B cell (primary cell): ENCODE measurements around the gene ZNF846. TPM values are rescaled to one million over a fixed set of nuclear protein-coding genes. Genes with fewer than 3 reads are reported as not detected.
"Not testable (repeated sequence)": the region's sequence is repeated elsewhere in the genome, so short reads cannot be mapped to it uniquely, and the experiment has no call there.

Experiments
- ATAC-seq: fragments of 200-7000 bp; cut with Tn5 transposase; one replicate; pipeline ENCODE4 v1.10.0; 2021; ENCODE audit warnings: low read depth, mild to moderate bottlenecking, moderate number of reproducible peaks, moderate library complexity
- CTCF ChIA-PET: fragments of 350-600 bp; sonication (Branson Sonifier 250); formaldehyde crosslinking; loops from one replicate; lab custom pipeline; 2021; ENCODE audit warnings: antibody characterized with exemption, inconsistent platforms; lab: Charles Lee
- POLR2A ChIA-PET: fragments of 350-600 bp; sonication (Branson Sonifier 250); formaldehyde crosslinking; loops from one replicate; lab custom pipeline; 2021; ENCODE audit warnings: antibody characterized with exemption; lab: Charles Lee
- DNase-seq: peaks from one replicate; pipeline ENCODE4 v3.0.0; 2013
- H2AFZ ChIP-seq: 2 replicates; pipeline ENCODE4 v1.6.1; 2012; ENCODE audit warnings: mild to moderate bottlenecking, low read depth, low read length; ENCODE audit not compliant: insufficient read depth, poor library complexity, severe bottlenecking
- H3K27ac ChIP-seq, 2 donors: 1 replicate in 1 of 2; 2 replicates in 1 of 2; pipeline ENCODE4 v1.5.1; 2012 to 2013; ENCODE audit warnings: low read length in 2 of 2, mild to moderate bottlenecking in 2 of 2, moderate library complexity in 1 of 2
- H3K27me3 ChIP-seq, 4 experiments: fragments of 200-600 bp in 1 of 4; sonication (generic) in 1 of 4; replicated peaks in 1 of 4; 1 replicate in 2 of 4; 2 replicates in 2 of 4; pipeline versions ENCODE4 v1.6.1 to v1.7.0; 2013 to 2016; ENCODE audit warnings: low read length in 3 of 4, mild to moderate bottlenecking in 2 of 4, mixed read lengths in 1 of 4, moderate library complexity in 1 of 4; ENCODE audit not compliant: insufficient read depth in 4 of 4, control insufficient read depth in 3 of 4; ENCODE audit errors: control extremely low read depth in 1 of 4
- H3K36me3 ChIP-seq, 2 experiments: replicated peaks in 1 of 2; 1 replicate in 1 of 2; 2 replicates in 1 of 2; pipeline versions ENCODE4 v1.6.1 to v1.7.1; 2013; ENCODE audit warnings: low read length in 1 of 2; ENCODE audit not compliant: insufficient read depth in 2 of 2, control insufficient read depth in 1 of 2; ENCODE audit errors: control extremely low read depth in 1 of 2, extremely low read depth in 1 of 2
- H3K4me1 ChIP-seq, 2 donors: fragments of 200-600 bp in 1 of 2; sonication (generic) in 1 of 2; 1 replicate in 1 of 2; 2 replicates in 1 of 2; pipeline versions ENCODE4 v1.5.1 to v1.6.1; 2013 to 2017; ENCODE audit warnings: low read length in 2 of 2; ENCODE audit not compliant: control insufficient read depth in 2 of 2, insufficient read depth in 2 of 2
- H3K4me2 ChIP-seq: replicated peaks from 2 replicates; pipeline ENCODE3; 2012; ENCODE audit warnings: mild to moderate bottlenecking, low read depth, low read length; ENCODE audit not compliant: poor library complexity, severe bottlenecking
- H3K4me3 ChIP-seq, 5 experiments: fragments of 200-600 bp in 1 of 5; sonication (generic) in 1 of 5; 1 replicate in 3 of 5; 2 replicates in 2 of 5; pipeline versions ENCODE4 v1.5.1 to v1.7.0; 2011 to 2016; ENCODE audit warnings: low read length in 4 of 5, mild to moderate bottlenecking in 4 of 5, low read depth in 2 of 5, control low read depth in 1 of 5, moderate library complexity in 1 of 5; ENCODE audit not compliant: insufficient read depth in 1 of 5; ENCODE audit errors: control extremely low read depth in 1 of 5, extremely low read depth in 1 of 5
- H3K79me2 ChIP-seq: fragments of 200-600 bp; sonication (generic); one replicate; pipeline ENCODE4 v1.6.0; 2016; ENCODE audit warnings: low read length; ENCODE audit not compliant: control insufficient read depth, insufficient read depth
- H3K9ac ChIP-seq: fragments of 200-600 bp; sonication (generic); 2 replicates; pipeline ENCODE4 v1.6.1; 2017; ENCODE audit warnings: mild to moderate bottlenecking, low read length, moderate library complexity
- H3K9me3 ChIP-seq, 3 donors: one replicate each; pipeline versions ENCODE4 v1.6.1 to v1.7.1; 2013; ENCODE audit warnings: low read length in 2 of 3; ENCODE audit not compliant: control insufficient read depth in 2 of 3, insufficient read depth in 1 of 3; ENCODE audit errors: control extremely low read depth in 1 of 3
- H4K20me1 ChIP-seq: 2 replicates; pipeline ENCODE4 v1.6.0; 2012; ENCODE audit warnings: mild to moderate bottlenecking, low read length; ENCODE audit not compliant: insufficient read depth, control insufficient read depth, poor library complexity, severe bottlenecking
- H3K27ac Mint-ChIP-seq: one replicate; pipeline ENCODE4 v1.8.0; 2021; ENCODE audit warnings: mixed read lengths
- H3K27me3 Mint-ChIP-seq: one replicate; pipeline ENCODE4 v1.8.0; 2021; ENCODE audit warnings: mixed read lengths
- H3K4me1 Mint-ChIP-seq: one replicate; pipeline ENCODE4 v1.8.0; 2021; ENCODE audit warnings: mixed read lengths
- H3K4me3 Mint-ChIP-seq: one replicate; pipeline ENCODE4 v1.8.0; 2021; ENCODE audit warnings: mixed read lengths
- H3K9me3 Mint-ChIP-seq: one replicate; pipeline ENCODE4 v1.8.0; 2022; ENCODE audit warnings: mixed read lengths; ENCODE audit not compliant: insufficient read depth
- EZH2 ChIP-seq: IDR thresholded peaks from 2 replicates; pipeline ENCODE4 v1.6.1; 2012; ENCODE audit warnings: borderline replicate concordance, low read depth, mild to moderate bottlenecking, moderate library complexity, low read length; ENCODE audit not compliant: insufficient read depth, poor library complexity, severe bottlenecking
- WGBS: methylation state at CpG from one replicate; pipeline ENCODE4 v1.1.5; 2013; ENCODE audit warnings: missing lambda C conversion rate; ENCODE audit not compliant: insufficient coverage; 5-methylcytosine and 5-hydroxymethylcytosine counted together
- intact Hi-C: fragments of 100-400 bp; cut with micrococcal nuclease; formaldehyde crosslinking; loops from one replicate; pipeline ENCODE4 v1.10.0; 2022
- polyA plus RNA-seq: library from polyadenylated mRNA; depleted of rRNA; stranded (reverse); fragments of >200 nt; gene quantifications from 2 replicates; pipeline ENCODE4 v1.2.3, GENCODE V29; 2012
- total RNA-seq, 2 donors: library from RNA; stranded (reverse); fragments of 120-200 nt in 1 of 2; gene quantifications; 1 replicate in 1 of 2; 2 replicates in 1 of 2; pipeline versions ENCODE4 v1.2.3 to v1.2.4, GENCODE V29; 2013 to 2022
- TF ChIP-seq, protein P1 (sequence below): fragments of 200-600 bp; IDR thresholded peaks from one replicate; pipeline ENCODE4 v1.8.0; 2022; ENCODE audit warnings: antibody characterized with exemption, mild to moderate bottlenecking

Gene ZNF846
- total and polyA plus RNA-seq, 2 donors (not counting 1 experiment from before 2014, with no cell fraction given), result 8.8 to 18.2 TPM

DNA sequence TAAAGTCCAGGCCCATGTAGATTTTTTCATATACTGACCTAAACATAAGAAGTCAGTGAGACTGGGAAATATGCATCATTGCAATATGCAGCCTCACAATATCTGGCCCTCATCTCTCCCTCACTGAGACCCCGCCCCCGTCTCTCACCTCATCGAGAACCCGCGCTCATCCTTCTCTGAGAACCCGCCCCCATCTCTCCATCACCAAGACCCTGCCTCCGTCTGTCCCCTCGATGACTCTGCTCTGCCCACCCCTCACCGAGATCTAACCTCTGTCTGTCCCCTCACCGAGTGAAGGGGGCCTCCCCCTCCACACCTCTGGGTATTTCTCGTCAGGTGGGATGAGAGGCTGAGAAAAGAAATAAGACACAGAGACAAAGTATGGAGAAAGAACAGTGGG is 20.5 kb upstream of the ZNF846 start:
- H3K27ac Mint-ChIP-seq, result no peak overlapping the region
- CTCF ChIA-PET, result interaction anchor here (0.8 kb wide), 1 partner anchor 202 kb away, joined by 3 read pairs; no protein-coding TSS in a partner anchor
- POLR2A ChIA-PET, result interaction anchor here (0.7 kb wide), 1 partner anchor 1431 kb away, joined by 3 read pairs; no protein-coding TSS in a partner anchor

DNA sequence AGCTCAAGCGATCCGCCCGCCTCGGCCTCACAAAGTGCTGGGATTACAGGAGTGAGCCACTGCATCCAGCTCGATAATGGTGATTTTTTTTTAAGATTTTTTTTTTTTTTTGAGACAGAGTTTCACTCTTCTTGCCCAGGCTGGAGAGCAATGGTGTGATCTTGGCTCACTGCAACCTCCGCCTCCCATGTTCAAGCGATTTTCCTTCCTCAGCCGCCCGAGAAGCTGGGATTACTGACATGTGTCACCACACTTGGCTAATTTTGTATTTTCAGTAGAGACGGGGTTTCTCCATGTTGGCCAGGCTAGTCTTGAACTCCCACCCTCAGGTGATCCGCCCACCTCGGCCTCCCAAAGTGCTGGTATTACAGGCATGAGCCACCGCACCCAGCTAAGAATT is 20.1 kb upstream of the ZNF846 start:
- DNase-seq, H3K9me3 Mint-ChIP-seq, H3K27me3 ChIP-seq, H3K9me3 ChIP-seq, H4K20me1 ChIP-seq, H3K27ac Mint-ChIP-seq, H3K9ac ChIP-seq, H3K4me3 ChIP-seq, intact Hi-C loops, H3K27me3 Mint-ChIP-seq, H3K4me2 ChIP-seq, H2AFZ ChIP-seq, ATAC-seq, H3K27ac ChIP-seq, H3K79me2 ChIP-seq, H3K36me3 ChIP-seq, H3K4me3 Mint-ChIP-seq: not testable (repeated sequence)
- peaks cover 8 to 29% of the 10 kb centered on the region in 2 donors for H3K4me1 ChIP-seq
- POLR2A ChIA-PET, result interaction anchor here (0.6 to 0.7 kb wide), 3 partner anchors 170 to 1481 kb away, joined by 3 to 4 read pairs (median 3); no protein-coding TSS in a partner anchor
- CTCF ChIA-PET, result interaction anchor here (0.8 kb wide), 1 partner anchor 202 kb away, joined by 3 read pairs; no protein-coding TSS in a partner anchor
- peaks cover 30% of the 10 kb centered on the region for H3K4me1 Mint-ChIP-seq
- WGBS, result 99% methylated on average over 7 of the region's 13 CpGs

More for the DNA sequence above, 20.5 kb upstream of the ZNF846 start:
- no peak for TF ChIP-seq EZH2
- TF ChIP-seq, protein P1, sequence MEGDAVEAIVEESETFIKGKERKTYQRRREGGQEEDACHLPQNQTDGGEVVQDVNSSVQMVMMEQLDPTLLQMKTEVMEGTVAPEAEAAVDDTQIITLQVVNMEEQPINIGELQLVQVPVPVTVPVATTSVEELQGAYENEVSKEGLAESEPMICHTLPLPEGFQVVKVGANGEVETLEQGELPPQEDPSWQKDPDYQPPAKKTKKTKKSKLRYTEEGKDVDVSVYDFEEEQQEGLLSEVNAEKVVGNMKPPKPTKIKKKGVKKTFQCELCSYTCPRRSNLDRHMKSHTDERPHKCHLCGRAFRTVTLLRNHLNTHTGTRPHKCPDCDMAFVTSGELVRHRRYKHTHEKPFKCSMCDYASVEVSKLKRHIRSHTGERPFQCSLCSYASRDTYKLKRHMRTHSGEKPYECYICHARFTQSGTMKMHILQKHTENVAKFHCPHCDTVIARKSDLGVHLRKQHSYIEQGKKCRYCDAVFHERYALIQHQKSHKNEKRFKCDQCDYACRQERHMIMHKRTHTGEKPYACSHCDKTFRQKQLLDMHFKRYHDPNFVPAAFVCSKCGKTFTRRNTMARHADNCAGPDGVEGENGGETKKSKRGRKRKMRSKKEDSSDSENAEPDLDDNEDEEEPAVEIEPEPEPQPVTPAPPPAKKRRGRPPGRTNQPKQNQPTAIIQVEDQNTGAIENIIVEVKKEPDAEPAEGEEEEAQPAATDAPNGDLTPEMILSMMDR, result no peak
- Histone ChIP-seq H3K27ac (no peak overlapping the region), H3K4me3 (no peak overlapping the region), H3K9me3 (peaks cover 0 to 8% (median 0%) of the 10 kb centered on the region in 3 donors), H3K79me2 (no peaks in the 10 kb centered on the region), H3K4me1 (peaks cover 8 to 29% of the 10 kb centered on the region in 2 donors), H3K36me3 (no peaks in the 10 kb centered on the region), H3K4me2 (no peak overlapping the region), H3K27me3 (no peaks in the 10 kb centered on the region), H3K9ac (no peak overlapping the region), H4K20me1 (no peaks in the 10 kb centered on the region), H2AFZ (no peak overlapping the region)
- WGBS, result 96% methylated on average over 5 of the region's 11 CpGs
- no peak for ATAC-seq
- Mint-ChIP-seq H3K4me3 (no peak overlapping the region), H3K4me1 (peaks cover 29% of the 10 kb centered on the region), H3K9me3 (peaks cover 2% of the 10 kb centered on the region), H3K27me3 (no peaks in the 10 kb centered on the region)
- DNase-seq, result no peak
- intact Hi-C loops, result no loop called here
